PFSK-1 (cell line): Measurements from ENCODE around the gene HOXB7. TPM values are rescaled to one million over a fixed set of nuclear protein-coding genes. Genes with fewer than 3 reads are reported as not detected.

ENCODE experiments used
- FOXP2 ChIP-seq: optimal IDR thresholded peaks from 2 replicates; pipeline ENCODE3; 2011; ENCODE audit warnings: borderline replicate concordance, control low read depth, inconsistent platforms; ENCODE audit not compliant: insufficient read depth; ENCODE audit errors: extremely low read length, extremely low read depth
- POLR2AphosphoS5 ChIP-seq: IDR thresholded peaks from 2 replicates; pipeline ENCODE4 v1.6.1; 2012; ENCODE audit warnings: low read depth, mild to moderate bottlenecking, control low read depth, low read length, moderate library complexity
- REST ChIP-seq, 2 experiments: IDR thresholded peaks; 2 replicates each; pipeline versions ENCODE4 v1.6.1 to v1.8.0; 2011 to 2012; ENCODE audit warnings: low read depth in 2 of 2, low read length in 2 of 2, control low read depth in 1 of 2, inconsistent platforms in 1 of 2, mild to moderate bottlenecking in 1 of 2, moderate library complexity in 1 of 2; ENCODE audit not compliant: insufficient read depth in 1 of 2
- SIN3A ChIP-seq: IDR thresholded peaks from 2 replicates; pipeline ENCODE4 v1.6.1; 2012; ENCODE audit warnings: mild to moderate bottlenecking, low read length, moderate library complexity, borderline replicate concordance; ENCODE audit not compliant: insufficient read depth
- TAF1 ChIP-seq: IDR thresholded peaks from 2 replicates; pipeline ENCODE4 v1.6.1; 2012; ENCODE audit warnings: low read length, control low read depth, borderline replicate concordance; ENCODE audit not compliant: insufficient read depth
- polyA plus RNA-seq: library from polyadenylated mRNA; unstranded; fragments of >200 nt; gene quantifications from one replicate; pipeline ENCODE4 v1.2.1, GENCODE V29; 2012; ENCODE audit warnings: low read depth, missing spikeins; ENCODE audit not compliant: insufficient read length

The HOXB7 gene
- polyA plus RNA-seq: not detected

GRCh38 chr17:48610282-48611211 lies at the start of gene HOXB7:
Gene HOXB7 (minus strand): TSS chr17:48611017. CDS start chr17:48610918, 99 bp downstream.
- TF ChIP-seq SIN3A (no peak), POLR2AphosphoS5 (no peak), REST (IDR thresholded peaks at IDR 0.05; ENCODE audit: insufficient read depth in 1 of 2, low read depth in 2 of 2, low read length in 2 of 2) (no peak), FOXP2 (no peak), TAF1 (no peak)

- no peak for TF ChIP-seq POLR2AphosphoS5
- TF ChIP-seq REST (IDR thresholded peaks at IDR 0.05; ENCODE audit: insufficient read depth in 1 of 2, low read depth in 2 of 2, low read length in 2 of 2): no peak
- TF ChIP-seq FOXP2: no peak
- no peak for TF ChIP-seq SIN3A
- TF ChIP-seq TAF1: no peak
These were observed 45.1 kb upstream of the HOXB7 start for GRCh38 chr17:48655913-48656312.

- TF ChIP-seq FOXP2: no peak
- TF ChIP-seq REST (IDR thresholded peaks at IDR 0.05; ENCODE audit: insufficient read depth in 1 of 2, low read depth in 2 of 2, low read length in 2 of 2): no peak
- no peak for TF ChIP-seq TAF1
- TF ChIP-seq SIN3A: no peak
- TF ChIP-seq POLR2AphosphoS5: no peak
These were observed 38.9 kb upstream of the HOXB7 start for GRCh38 chr17:48649741-48650140.

DNA sequence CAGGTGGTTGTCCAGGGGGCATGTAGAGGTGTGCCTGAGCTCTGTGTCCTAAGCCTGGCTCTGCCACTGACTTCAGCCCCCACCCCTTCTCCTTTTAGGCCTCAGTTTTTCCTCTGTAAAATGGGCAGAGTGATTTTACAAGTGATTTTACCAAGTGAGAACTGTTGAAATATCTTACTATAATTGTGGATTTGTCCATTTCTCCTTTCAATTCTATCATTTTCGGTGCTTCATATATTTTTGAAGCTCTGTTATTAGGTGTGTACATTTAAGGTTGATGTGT lies 37.1 kb upstream of the HOXB7 start:
- TF ChIP-seq TAF1: no peak

- TF ChIP-seq POLR2AphosphoS5 (no peak), TAF1 (no peak), REST (IDR thresholded peaks at IDR 0.05; ENCODE audit: insufficient read depth in 1 of 2, low read depth in 2 of 2, low read length in 2 of 2) (no peak), FOXP2 (no peak), SIN3A (no peak)
These were observed 36.5 kb upstream of the HOXB7 start for GRCh38 chr17:48647103-48647962.
